Uterus (tissue), 4 donors: ENCODE data around the gene RWDD1. TPM values are rescaled to one million over a fixed set of nuclear protein-coding genes. Genes with fewer than 3 reads are reported as not detected.

Source experiments
- DNase-seq, 2 donors: peaks; one replicate each; pipeline ENCODE4 v3.0.0-alpha.2; 2019 to 2020
- H3K27ac ChIP-seq, 2 donors: fragments of 200-600 bp; sonication (generic); 1 replicate in 1 of 2; 2 replicates in 1 of 2; pipeline ENCODE4 v1.5.1; 2016 to 2018
- H3K27me3 ChIP-seq, 2 donors: fragments of 200-600 bp; sonication (generic); one replicate each; pipeline ENCODE4 v1.5.1; 2018 to 2019; ENCODE audit warnings: control low read depth in 1 of 2
- H3K36me3 ChIP-seq, 2 donors: fragments of 200-600 bp; sonication (generic); one replicate each; pipeline ENCODE4 v1.5.1; 2019; ENCODE audit warnings: control low read depth in 1 of 2
- H3K4me1 ChIP-seq, 2 donors: fragments of 200-600 bp; sonication (generic); one replicate each; pipeline ENCODE4 v1.5.1; 2018 to 2019; ENCODE audit warnings: control low read depth in 1 of 2
- H3K4me3 ChIP-seq, 2 donors: fragments of 200-600 bp; sonication (generic); 1 replicate in 1 of 2; 2 replicates in 1 of 2; pipeline ENCODE4 v1.5.1; 2018 to 2019; ENCODE audit warnings: mild to moderate bottlenecking in 1 of 2
- H3K9me3 ChIP-seq, 2 donors: fragments of 200-600 bp; sonication (generic); one replicate each; pipeline ENCODE4 v1.5.1; 2019; ENCODE audit warnings: control low read depth in 1 of 2
- CTCF ChIP-seq, 4 experiments: fragments of 200-600 bp in 2 of 4; fragments of 450-650 bp in 2 of 4; sonication (generic) in 2 of 4; IDR thresholded peaks; one replicate each; pipeline ENCODE4 v1.5.1; 2016 to 2019; ENCODE audit warnings: antibody characterized with exemption in 4 of 4, mild to moderate bottlenecking in 2 of 4, moderate library complexity in 1 of 4
- POLR2A ChIP-seq, 2 donors: fragments of 450-650 bp; IDR thresholded peaks; one replicate each; pipeline ENCODE4 v1.6.1; 2016; ENCODE audit warnings: antibody characterized with exemption in 2 of 2, mild to moderate bottlenecking in 1 of 2, moderate library complexity in 1 of 2
- intact Hi-C: fragments of 100-400 bp; cut with DNase I; formaldehyde crosslinking; loops from one replicate; pipeline ENCODE4 v1.15.1; 2023; ENCODE audit warnings: low total_unique reads
- total RNA-seq, 4 donors: library from RNA; depleted of rRNA in 3 of 4; stranded (reverse); fragments of >200 nt in 3 of 4; gene quantifications; one replicate each; pipeline versions ENCODE4 v1.1.0 to v1.2.4, GENCODE V29; 2014 to 2023
- donor health status: DM: yes; HTN: yes; CAD: no.

Gene RWDD1
- total RNA-seq, 4 donors from 2014 or later, result 10.2 to 104 (median 36.1) TPM

- TF ChIP-seq POLR2A (IDR thresholded peaks at IDR 0.05) (no peak), CTCF (IDR thresholded peaks at IDR 0.05) (no peak)
- DNase-seq, result no peak
- no peaks in the 10 kb centered on the region for H3K4me1 ChIP-seq
- H3K27me3 ChIP-seq, result no peaks in the 10 kb centered on the region
- H3K27ac ChIP-seq, result no peak overlapping the region
- no peak overlapping the region for H3K4me3 ChIP-seq
- H3K9me3 ChIP-seq, result no peaks in the 10 kb centered on the region
- intact Hi-C loops, result no loop called here
- H3K36me3 ChIP-seq, result no peaks in the 10 kb centered on the region
These were observed 7.0 kb upstream of the RWDD1 start for GRCh38 chr6:116564311-116564710.

GRCh38 chr6:116564921-116565872 lies 6.1 kb upstream of the RWDD1 start:
- no peaks in the 10 kb centered on the region for H3K27me3 ChIP-seq
- H3K36me3 ChIP-seq, result no peaks in the 10 kb centered on the region
- H3K9me3 ChIP-seq, result no peaks in the 10 kb centered on the region
- peaks cover 0 to under 1% of the 10 kb centered on the region in 2 donors for H3K4me1 ChIP-seq
- peak overlapping the region in 1 of 2 donors; percentile 29 for H3K4me3 ChIP-seq
- TF ChIP-seq POLR2A (IDR thresholded peaks at IDR 0.05) (no peak), CTCF (IDR thresholded peaks at IDR 0.05) (no peak)
- H3K27ac ChIP-seq, result no peak overlapping the region
- intact Hi-C loops, result no loop called here
- DNase-seq, result no peak

GRCh38 chr6:116568111-116568510 lies 3.2 kb upstream of the RWDD1 start:
- TF ChIP-seq POLR2A (IDR thresholded peaks at IDR 0.05) (no peak), CTCF (IDR thresholded peaks at IDR 0.05) (no peak)
- no peaks in the 10 kb centered on the region for H3K27me3 ChIP-seq
- H3K36me3 ChIP-seq, result no peaks in the 10 kb centered on the region
- DNase-seq, result no peak
- no peak overlapping the region for H3K27ac ChIP-seq
- peaks cover 3 to 5% of the 10 kb centered on the region in 2 donors for H3K4me1 ChIP-seq
- intact Hi-C loops, result no loop called here
- H3K4me3 ChIP-seq, result no peak overlapping the region
- H3K9me3 ChIP-seq, result no peaks in the 10 kb centered on the region

GRCh38 chr6:116568821-116569755 lies 2.2 kb upstream of the RWDD1 start:
- intact Hi-C loops, result no loop called here
- Histone ChIP-seq H3K27me3 (no peaks in the 10 kb centered on the region), H3K4me1 (peaks cover 3 to 7% of the 10 kb centered on the region in 2 donors), H3K27ac (no peak overlapping the region), H3K36me3 (no peaks in the 10 kb centered on the region), H3K9me3 (no peaks in the 10 kb centered on the region), H3K4me3 (no peak overlapping the region)
- TF ChIP-seq CTCF (IDR thresholded peaks at IDR 0.05), result no peak
- TF ChIP-seq POLR2A (IDR thresholded peaks at IDR 0.05), result no peak
- DNase-seq, result no peak
